PC-3 (cell line): ENCODE results near the gene SRGAP3. TPM values are rescaled to one million over a fixed set of nuclear protein-coding genes. Genes with fewer than 3 reads are reported as not detected.

Source experiments
- ATAC-seq: fragments of 200-7000 bp; cut with Tn5 transposase; 2 replicates; pipeline ENCODE4 v1.9.1; 2020; ENCODE audit warnings: mild to moderate bottlenecking, moderate library complexity
- BruUV-seq: library from RNA; stranded (reverse); fragments of 400-500 nt; replicated peaks from 2 replicates; lab custom pipeline; 2021; lab: Mats Ljungman, UMichigan
- CTCF ChIA-PET: fragments of 300-600 bp; sonication (Branson Sonifier 250); formaldehyde crosslinking; loops from one replicate; lab custom pipeline; 2022; ENCODE audit warnings: antibody characterized with exemption; lab: Charles Lee
- POLR2A ChIA-PET: fragments of 300-600 bp; sonication (Branson Sonifier 250); formaldehyde crosslinking; loops from one replicate; lab custom pipeline; 2022; ENCODE audit warnings: antibody characterized with exemption; ENCODE audit not compliant: unreplicated experiment; lab: Charles Lee
- DNase-seq: peaks from one replicate; pipeline ENCODE4 v3.0.0-alpha.2; 2015
- H2AFZ ChIP-seq: fragments of 300-600 bp; sonication (generic); 2 replicates; pipeline ENCODE4 v1.6.0; 2016; ENCODE audit warnings: antibody characterized with exemption, low read length
- H3F3A ChIP-seq: fragments of 300-600 bp; sonication (generic); one replicate; pipeline ENCODE4 v1.6.0; 2017; ENCODE audit warnings: antibody characterized with exemption, low read length, control low read depth, mild to moderate bottlenecking; ENCODE audit not compliant: unreplicated experiment
- H3K27ac ChIP-seq: fragments of 300-600 bp; sonication (generic); 2 replicates; pipeline ENCODE4 v1.5.1; 2016; ENCODE audit warnings: mild to moderate bottlenecking, low read length
- H3K27me3 ChIP-seq: fragments of 300-600 bp; sonication (generic); 2 replicates; pipeline ENCODE4 v1.6.1; 2016; ENCODE audit warnings: low read length, mixed read lengths
- H3K36me3 ChIP-seq: fragments of 300-600 bp; sonication (generic); 2 replicates; pipeline ENCODE4 v1.6.1; 2016; ENCODE audit warnings: low read depth, mixed run types, low read length, mixed read lengths
- H3K4me1 ChIP-seq: fragments of 300-600 bp; sonication (generic); 2 replicates; pipeline ENCODE4 v1.5.1; 2016; ENCODE audit warnings: low read length; ENCODE audit not compliant: insufficient read depth
- H3K4me2 ChIP-seq: fragments of 300-600 bp; sonication (generic); 2 replicates; pipeline ENCODE4 v1.6.0; 2016; ENCODE audit warnings: low read length
- H3K4me3 ChIP-seq: fragments of 300-600 bp; sonication (generic); 2 replicates; pipeline ENCODE4 v1.5.1; 2016; ENCODE audit warnings: mild to moderate bottlenecking, low read length, mixed read lengths
- H3K79me2 ChIP-seq: fragments of 300-600 bp; sonication (generic); 2 replicates; pipeline ENCODE4 v1.6.1; 2017; ENCODE audit warnings: low read length, mixed read lengths
- H3K9ac ChIP-seq: fragments of 300-600 bp; sonication (generic); 2 replicates; pipeline ENCODE4 v1.6.0; 2016; ENCODE audit warnings: mild to moderate bottlenecking, low read length
- H3K9me2 ChIP-seq: fragments of 300-600 bp; sonication (generic); replicated peaks from 2 replicates; pipeline ENCODE4 v1.6.1; 2016; ENCODE audit warnings: mixed run types, low read length, mixed read lengths
- H3K9me3 ChIP-seq: fragments of 300-600 bp; sonication (generic); 2 replicates; pipeline ENCODE4 v1.6.1; 2016; ENCODE audit warnings: low read length, mixed read lengths
- H4K20me1 ChIP-seq: fragments of 300-600 bp; sonication (generic); 2 replicates; pipeline ENCODE4 v1.6.1; 2016; ENCODE audit warnings: low read length, mixed read lengths
- CTCF ChIP-seq: fragments of 300-600 bp; sonication (generic); conservative IDR thresholded peaks from 2 replicates; pipeline ENCODE4 v1.5.1; 2017; ENCODE audit warnings: antibody characterized with exemption, low read depth, mild to moderate bottlenecking, low read length
- EZH2 ChIP-seq: fragments of 300-600 bp; sonication (generic); IDR thresholded peaks from one replicate; pipeline ENCODE4 v1.6.1; 2017; ENCODE audit warnings: antibody characterized with exemption, mild to moderate bottlenecking, low read length; ENCODE audit not compliant: unreplicated experiment
- EZH2phosphoT487 ChIP-seq: fragments of 300-600 bp; sonication (generic); IDR thresholded peaks from 2 replicates; pipeline ENCODE4 v1.6.1; 2018; ENCODE audit warnings: mild to moderate bottlenecking, antibody characterized with exemption, low read length, borderline replicate concordance
- intact Hi-C: fragments of 100-400 bp; cut with micrococcal nuclease; formaldehyde crosslinking; loops from 2 replicates; pipeline ENCODE4 v1.9.0; 2023
- total RNA-seq: library from RNA; depleted of rRNA; stranded (reverse); fragments of >200 nt; gene quantifications from 2 replicates; pipeline ENCODE4 v1.2.3, GENCODE V29; 2014

Gene SRGAP3
- total RNA-seq, 1 experiment from 2014 or later, result 7.5 TPM

GRCh38 chr3:9147896-9148266, 101.6 kb downstream of the SRGAP3 start:
- Histone ChIP-seq H3K79me2 (no peaks in the 10 kb centered on the region), H3K9ac (no peak overlapping the region), H3K9me3 (no peaks in the 10 kb centered on the region), H3F3A (no peaks in the 10 kb centered on the region), H3K9me2 (no peaks in the 10 kb centered on the region), H3K4me1 (peaks cover 9% of the 10 kb centered on the region; the same call in 1 of the 2 replicates), H3K4me3 (no peak overlapping the region), H3K27me3 (no peaks in the 10 kb centered on the region), H4K20me1 (no peaks in the 10 kb centered on the region), H2AFZ (no peak overlapping the region), H3K36me3 (no peaks in the 10 kb centered on the region), H3K27ac (no peak overlapping the region), H3K4me2 (no peak overlapping the region)
- DNase-seq, result no peak
- intact Hi-C loops, result no loop called here
- CTCF ChIA-PET, result no interaction called here
- TF ChIP-seq EZH2phosphoT487 (no peak), EZH2 (no peak), CTCF (no peak)
- no TSS peak for BruUV-seq
- POLR2A ChIA-PET, result no interaction called here
- ATAC-seq, result no peak

GRCh38 chr3:9147215-9147895, 102.1 kb downstream of the SRGAP3 start:
- DNase-seq (no peak), ATAC-seq (no peak)
- Histone ChIP-seq H3K27ac (no peak overlapping the region), H3K27me3 (no peaks in the 10 kb centered on the region), H3K4me3 (no peak overlapping the region), H2AFZ (no peak overlapping the region), H4K20me1 (no peaks in the 10 kb centered on the region), H3F3A (no peaks in the 10 kb centered on the region), H3K9me2 (no peaks in the 10 kb centered on the region), H3K4me2 (no peak overlapping the region), H3K9ac (no peak overlapping the region), H3K4me1 (peaks cover 12% of the 10 kb centered on the region; the same call in 1 of the 2 replicates), H3K79me2 (no peaks in the 10 kb centered on the region), H3K36me3 (no peaks in the 10 kb centered on the region), H3K9me3 (no peaks in the 10 kb centered on the region)
- POLR2A ChIA-PET, result no interaction called here
- no TSS peak for BruUV-seq
- no peak for TF ChIP-seq EZH2
- TF ChIP-seq EZH2phosphoT487, result no peak
- no peak for TF ChIP-seq CTCF
- intact Hi-C loops, result no loop called here
- CTCF ChIA-PET, result no interaction called here

- H3K4me1 ChIP-seq, result peaks cover 18% of the 10 kb centered on the region
- ChIA-PET POLR2A (no interaction called here), CTCF (no interaction called here)
- H2AFZ ChIP-seq, result no peak overlapping the region
- intact Hi-C loops, result no loop called here
- H3K4me2 ChIP-seq, result no peak overlapping the region
- TF ChIP-seq CTCF, result no peak
- no peak for TF ChIP-seq EZH2phosphoT487
- no peak for TF ChIP-seq EZH2
- H3K36me3 ChIP-seq, result no peaks in the 10 kb centered on the region
- no peaks in the 10 kb centered on the region for H3K27me3 ChIP-seq
- H3K9ac ChIP-seq, result no peak overlapping the region
- BruUV-seq, result no TSS peak
- DNase-seq (no peak), ATAC-seq (no peak)
- no peaks in the 10 kb centered on the region for H3F3A ChIP-seq
- H3K9me2 ChIP-seq, result no peaks in the 10 kb centered on the region
- no peak overlapping the region for H3K27ac ChIP-seq
- H3K4me3 ChIP-seq, result no peak overlapping the region
- H3K79me2 ChIP-seq, result no peaks in the 10 kb centered on the region
- H3K9me3 ChIP-seq, result no peaks in the 10 kb centered on the region
- H4K20me1 ChIP-seq, result no peaks in the 10 kb centered on the region
These were observed 102.9 kb downstream of the SRGAP3 start for GRCh38 chr3:9146367-9147071.
